ENCODE data around the gene LCOR.

DNA sequence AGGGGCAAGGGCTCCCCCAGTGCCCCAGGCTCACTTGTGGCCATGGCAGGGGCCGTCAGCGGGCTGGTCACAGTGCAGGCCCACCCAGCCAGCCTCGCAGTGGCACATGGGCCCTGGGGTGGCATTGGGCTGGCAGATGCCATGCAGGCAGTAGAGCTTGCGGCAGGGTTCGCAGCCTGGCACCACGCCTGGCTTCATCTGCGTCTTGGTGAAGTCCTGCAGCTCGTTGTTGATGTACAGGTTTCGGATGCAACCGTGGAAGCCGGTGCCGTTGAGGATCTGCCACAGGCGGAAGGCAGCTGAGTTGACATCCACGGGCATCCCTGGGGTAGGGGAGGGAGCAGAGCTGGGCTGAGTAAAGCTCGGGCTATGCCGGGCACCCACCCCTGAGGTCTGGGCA lies 170.6 kb downstream of the LCOR start:
- no peak for TF ChIP-seq CTCF (IDR thresholded peaks at IDR 0.05 in 2 of 3, conservative IDR thresholded peaks at IDR 0.05 in 1 of 3; ENCODE audit: insufficient read depth in 2 of 3, low read depth in 1 of 3, low read length in 3 of 3)
- no peak for TF ChIP-seq ERF (CRISPR knock-in tag; IDR thresholded peaks at IDR 0.05)
- TF ChIP-seq EHMT2 (IDR thresholded peaks at IDR 0.05) = no peak
- no peak for TF ChIP-seq ZNF830 (CRISPR knock-in tag; IDR thresholded peaks at IDR 0.05)
- no peak for TF ChIP-seq ZSCAN29 (IDR thresholded peaks at IDR 0.05)
